Loucy (cell line): Measurements from ENCODE around the gene TMEM119.

ENCODE experiments used
- H2AFZ ChIP-seq: fragments of 200-600 bp; sonication (generic); 2 replicates; pipeline ENCODE4 v1.6.0; 2016; ENCODE audit warnings: antibody characterized with exemption, mild to moderate bottlenecking, low read length, moderate library complexity
- H3F3A ChIP-seq: fragments of 200-600 bp; 2 replicates; pipeline ENCODE4 v1.6.0; 2016; ENCODE audit warnings: antibody characterized with exemption, low read depth, mild to moderate bottlenecking
- H3K27me3 ChIP-seq: fragments of 200-600 bp; sonication (generic); 2 replicates; pipeline ENCODE4 v1.6.1; 2014; ENCODE audit warnings: low read length, mild to moderate bottlenecking; ENCODE audit not compliant: insufficient read depth, poor library complexity, severe bottlenecking
- H3K36me3 ChIP-seq: fragments of 200-600 bp; sonication (generic); 2 replicates; pipeline ENCODE4 v1.6.1; 2016; ENCODE audit warnings: low read length; ENCODE audit not compliant: insufficient read depth
- H3K4me1 ChIP-seq: fragments of 200-600 bp; sonication (generic); 2 replicates; pipeline ENCODE4 v1.5.1; 2014; ENCODE audit warnings: low read length, mild to moderate bottlenecking; ENCODE audit not compliant: insufficient read depth, poor library complexity, severe bottlenecking
- H3K4me2 ChIP-seq: fragments of 200-600 bp; sonication (generic); 2 replicates; pipeline ENCODE4 v1.6.0; 2014; ENCODE audit warnings: antibody characterized with exemption, low read length, low read depth, mild to moderate bottlenecking; ENCODE audit not compliant: poor library complexity, severe bottlenecking
- H3K4me3 ChIP-seq: fragments of 200-600 bp; sonication (generic); 2 replicates; pipeline ENCODE4 v1.5.1; 2014; ENCODE audit warnings: low read length, mild to moderate bottlenecking, mixed read lengths; ENCODE audit not compliant: poor library complexity, severe bottlenecking
- H3K79me2 ChIP-seq: fragments of 200-600 bp; sonication (generic); 2 replicates; pipeline ENCODE4 v1.6.1; 2014; ENCODE audit warnings: low read length; ENCODE audit not compliant: insufficient read depth
- H3K9ac ChIP-seq: fragments of 200-600 bp; sonication (generic); 2 replicates; pipeline ENCODE4 v1.6.0; 2014; ENCODE audit warnings: mild to moderate bottlenecking, low read depth, low read length, moderate library complexity; ENCODE audit not compliant: poor library complexity, severe bottlenecking
- H3K9me2 ChIP-seq: fragments of 200-600 bp; sonication (generic); replicated peaks from 2 replicates; pipeline ENCODE4 v1.6.1; 2016; ENCODE audit warnings: low read depth, low read length, mixed read lengths
- H3K9me3 ChIP-seq: fragments of 200-600 bp; sonication (generic); 2 replicates; pipeline ENCODE4 v1.6.1; 2014; ENCODE audit warnings: mild to moderate bottlenecking, antibody characterized with exemption, low read length, low read depth; ENCODE audit not compliant: insufficient read depth
- H4K20me1 ChIP-seq: fragments of 200-600 bp; sonication (generic); 2 replicates; pipeline ENCODE4 v1.6.0; 2014; ENCODE audit warnings: antibody characterized with exemption, low read length, mild to moderate bottlenecking; ENCODE audit not compliant: insufficient read depth, poor library complexity, severe bottlenecking
- EZH2phosphoT487 ChIP-seq: fragments of 200-600 bp; IDR thresholded peaks from 2 replicates; pipeline ENCODE4 v1.6.1; 2018; ENCODE audit warnings: antibody characterized with exemption, mild to moderate bottlenecking, moderate library complexity, borderline replicate concordance
- TF ChIP-seq, protein P1 (sequence below): fragments of 200-600 bp; sonication (generic); conservative IDR thresholded peaks from 2 replicates; pipeline ENCODE4 v1.5.1; 2014; ENCODE audit warnings: mild to moderate bottlenecking, antibody characterized with exemption, low read length

TMEM119 gene

DNA sequence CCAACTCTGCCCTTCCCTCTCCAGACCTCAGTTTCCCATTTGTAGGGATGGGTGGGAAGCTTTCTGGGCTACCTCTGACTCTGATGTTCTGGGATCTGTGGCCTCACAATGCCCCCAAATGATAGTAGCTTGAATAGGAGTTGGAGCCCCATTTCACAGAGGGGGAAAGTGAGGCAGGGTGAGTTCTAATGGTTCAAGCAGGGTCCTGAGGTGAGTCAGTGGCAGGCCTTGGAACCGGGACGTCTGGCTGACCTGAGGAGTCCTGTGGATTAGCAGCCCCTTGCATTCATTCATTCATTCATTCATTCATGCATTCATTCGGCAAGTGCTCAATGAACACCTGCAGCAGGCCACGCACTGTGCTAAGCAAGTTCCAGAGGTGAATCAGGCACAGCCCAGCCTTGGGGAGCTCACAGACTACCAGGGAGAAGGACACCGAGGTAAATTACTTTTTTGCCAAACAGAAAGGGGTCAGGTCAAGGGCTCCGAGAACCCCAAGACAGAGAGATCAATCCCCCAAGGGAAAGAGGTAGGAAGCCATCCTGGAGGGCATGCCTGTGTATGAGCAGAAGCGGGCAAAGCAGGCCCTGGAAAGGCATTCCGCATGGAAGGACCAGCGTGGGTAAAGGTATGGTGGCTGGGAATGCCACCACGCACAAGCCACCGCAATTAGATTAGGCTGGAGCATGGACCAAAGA lies 818 bp upstream of the TMEM119 start:
- Histone ChIP-seq H3K9ac (no peak overlapping the region), H3K4me3 (no peak overlapping the region), H3K4me1 (no peaks in the 10 kb centered on the region), H3K9me3 (no peaks in the 10 kb centered on the region), H3K36me3 (no peaks in the 10 kb centered on the region), H3K4me2 (no peak overlapping the region), H2AFZ (no peak overlapping the region), H3F3A (no peaks in the 10 kb centered on the region), H4K20me1 (no peaks in the 10 kb centered on the region), H3K9me2 (no peaks in the 10 kb centered on the region), H3K79me2 (no peaks in the 10 kb centered on the region), H3K27me3 (no peaks in the 10 kb centered on the region)
- TF ChIP-seq, protein P1, sequence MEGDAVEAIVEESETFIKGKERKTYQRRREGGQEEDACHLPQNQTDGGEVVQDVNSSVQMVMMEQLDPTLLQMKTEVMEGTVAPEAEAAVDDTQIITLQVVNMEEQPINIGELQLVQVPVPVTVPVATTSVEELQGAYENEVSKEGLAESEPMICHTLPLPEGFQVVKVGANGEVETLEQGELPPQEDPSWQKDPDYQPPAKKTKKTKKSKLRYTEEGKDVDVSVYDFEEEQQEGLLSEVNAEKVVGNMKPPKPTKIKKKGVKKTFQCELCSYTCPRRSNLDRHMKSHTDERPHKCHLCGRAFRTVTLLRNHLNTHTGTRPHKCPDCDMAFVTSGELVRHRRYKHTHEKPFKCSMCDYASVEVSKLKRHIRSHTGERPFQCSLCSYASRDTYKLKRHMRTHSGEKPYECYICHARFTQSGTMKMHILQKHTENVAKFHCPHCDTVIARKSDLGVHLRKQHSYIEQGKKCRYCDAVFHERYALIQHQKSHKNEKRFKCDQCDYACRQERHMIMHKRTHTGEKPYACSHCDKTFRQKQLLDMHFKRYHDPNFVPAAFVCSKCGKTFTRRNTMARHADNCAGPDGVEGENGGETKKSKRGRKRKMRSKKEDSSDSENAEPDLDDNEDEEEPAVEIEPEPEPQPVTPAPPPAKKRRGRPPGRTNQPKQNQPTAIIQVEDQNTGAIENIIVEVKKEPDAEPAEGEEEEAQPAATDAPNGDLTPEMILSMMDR = no peak
- no peak for TF ChIP-seq EZH2phosphoT487

DNA sequence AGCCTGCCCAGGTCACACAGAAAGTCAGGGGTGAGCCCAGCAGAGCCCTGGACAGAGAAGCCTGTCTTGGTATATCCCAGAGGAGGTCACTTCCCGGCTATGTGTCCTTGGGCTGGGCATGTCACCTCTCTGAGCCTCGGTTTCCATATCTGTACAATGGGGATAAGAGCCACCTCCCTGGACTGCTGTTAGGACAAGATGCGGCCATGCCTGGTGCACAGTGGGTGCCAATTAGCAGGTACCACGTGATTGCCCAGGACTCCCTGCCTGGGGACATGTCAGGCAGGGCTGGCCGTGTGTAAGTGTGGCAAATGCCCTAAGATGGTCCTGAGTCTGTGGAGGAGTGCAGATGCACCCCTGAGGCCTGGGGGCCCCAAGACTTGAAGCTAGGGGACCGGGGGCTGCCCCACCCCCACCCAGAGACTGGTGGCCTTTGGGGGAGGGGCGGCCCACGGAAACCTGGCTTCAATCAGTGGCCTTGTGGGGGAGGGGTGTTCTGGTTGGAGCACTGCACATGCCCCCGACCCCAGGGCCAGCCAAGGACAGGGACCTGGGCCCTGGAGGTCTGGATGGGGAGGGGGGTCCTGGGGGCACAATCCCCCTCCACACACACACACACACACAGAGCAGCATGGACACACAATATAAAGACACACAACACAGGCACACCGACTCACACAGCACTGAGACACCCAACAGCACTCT lies 878 bp downstream of the TMEM119 start:
- Histone ChIP-seq H3K36me3 (no peaks in the 10 kb centered on the region), H3K9ac (no peak overlapping the region), H3K4me1 (no peaks in the 10 kb centered on the region), H3K4me2 (no peak overlapping the region), H3K9me2 (no peaks in the 10 kb centered on the region), H3K4me3 (no peak overlapping the region), H3K79me2 (no peaks in the 10 kb centered on the region), H4K20me1 (no peaks in the 10 kb centered on the region), H2AFZ (no peak overlapping the region), H3F3A (no peaks in the 10 kb centered on the region), H3K9me3 (no peaks in the 10 kb centered on the region), H3K27me3 (no peaks in the 10 kb centered on the region)
- TF ChIP-seq, protein P1 = no peak
- TF ChIP-seq EZH2phosphoT487 = no peak

DNA sequence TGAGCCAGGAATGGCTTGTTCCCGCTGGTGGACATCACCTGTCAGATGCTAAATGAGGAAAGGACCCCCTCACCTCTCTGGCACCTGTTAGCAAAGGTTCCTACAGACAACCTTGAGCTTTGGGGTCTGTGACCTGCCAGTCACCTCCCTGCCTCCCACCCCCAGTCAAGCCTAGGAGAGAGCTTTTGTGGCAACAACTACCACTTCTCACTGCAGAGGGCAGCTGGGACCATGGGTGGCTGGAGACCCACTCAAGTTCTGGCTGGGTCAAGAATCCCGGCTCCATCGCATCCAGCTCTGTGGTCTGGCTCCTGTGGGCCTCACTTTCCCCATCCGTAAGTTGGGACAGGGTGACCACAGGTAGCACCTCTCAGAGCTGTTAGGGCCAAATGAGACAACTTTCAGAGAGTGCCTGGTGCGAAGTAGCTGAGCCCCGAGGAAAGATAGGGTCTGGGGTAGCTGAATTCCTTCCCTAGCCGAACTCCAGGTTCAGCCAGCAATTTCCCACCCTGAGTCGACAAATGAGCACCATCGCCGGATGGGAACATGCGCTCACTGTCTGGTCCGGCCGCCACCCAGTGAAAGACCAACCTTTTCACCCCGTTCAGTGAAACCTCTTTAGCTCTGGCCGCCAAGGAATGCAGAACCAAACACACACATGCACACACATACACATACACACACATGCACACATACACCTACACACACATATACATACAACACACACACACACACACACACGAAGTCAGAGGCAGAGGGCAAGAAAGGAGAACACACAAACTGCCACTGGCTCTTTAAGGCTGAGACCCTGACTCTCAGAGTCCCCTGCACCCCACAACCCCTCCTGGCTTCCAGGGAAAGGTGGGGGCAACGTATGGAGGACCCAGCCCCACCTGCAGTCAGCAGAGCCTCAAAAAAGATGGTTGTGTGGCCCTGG lies 1.9 kb downstream of the TMEM119 start:
- no peaks in the 10 kb centered on the region for H3K27me3 ChIP-seq
- H3K9me3 ChIP-seq = no peaks in the 10 kb centered on the region
- H3K4me3 ChIP-seq = no peak overlapping the region
- H3K4me2 ChIP-seq = no peak overlapping the region
- no peaks in the 10 kb centered on the region for H3F3A ChIP-seq
- H4K20me1 ChIP-seq = no peaks in the 10 kb centered on the region
- H3K79me2 ChIP-seq = no peaks in the 10 kb centered on the region
- H3K36me3 ChIP-seq = no peaks in the 10 kb centered on the region
- no peak for TF ChIP-seq EZH2phosphoT487
- TF ChIP-seq, protein P1 = no peak
- H3K9me2 ChIP-seq = no peaks in the 10 kb centered on the region
- no peak overlapping the region for H2AFZ ChIP-seq
- no peak overlapping the region for H3K9ac ChIP-seq
- no peaks in the 10 kb centered on the region for H3K4me1 ChIP-seq
